Hepatocyte (in vitro differentiated cells): ENCODE data around the gene PKP3.

Experiments used
- EZH2 ChIP-seq: fragments of 200-600 bp; sonication (generic); IDR thresholded peaks from 2 replicates; pipeline ENCODE4 v1.6.1; 2016; ENCODE audit warnings: antibody characterized with exemption, mild to moderate bottlenecking, borderline replicate concordance
- EZH2phosphoT487 ChIP-seq: fragments of 200-600 bp; sonication (generic); IDR thresholded peaks from one replicate; pipeline ENCODE4 v1.6.1; 2018; ENCODE audit warnings: antibody characterized with exemption, mild to moderate bottlenecking, low read depth, moderate library complexity; ENCODE audit not compliant: unreplicated experiment, severe bottlenecking
- TF ChIP-seq, protein P1 (sequence below): fragments of 200-600 bp; sonication (generic); IDR thresholded peaks from 2 replicates; pipeline ENCODE4 v1.5.1; 2016; ENCODE audit warnings: antibody characterized with exemption, mild to moderate bottlenecking; ENCODE audit not compliant: poor library complexity

DNA sequence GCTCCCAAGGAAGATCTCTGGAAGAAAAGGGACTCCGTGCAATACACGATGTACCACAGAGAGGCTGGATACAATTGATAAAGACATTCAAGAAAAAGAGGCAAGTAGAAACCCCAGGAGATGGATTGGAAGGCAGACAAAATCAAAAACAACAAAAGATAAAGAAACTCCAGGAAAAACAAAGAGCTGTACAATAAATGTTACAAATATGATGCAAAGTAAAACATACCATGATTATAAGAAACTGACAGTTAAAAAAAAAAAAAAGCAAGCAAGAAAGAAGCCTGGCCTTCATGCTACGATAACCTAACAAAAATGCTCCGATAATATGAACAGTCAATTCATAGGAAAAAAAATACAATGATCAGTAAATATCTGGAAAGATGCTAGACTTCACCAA, 31.3 kb downstream of the PKP3 start:
- no peak for TF ChIP-seq EZH2
- TF ChIP-seq, protein P1, sequence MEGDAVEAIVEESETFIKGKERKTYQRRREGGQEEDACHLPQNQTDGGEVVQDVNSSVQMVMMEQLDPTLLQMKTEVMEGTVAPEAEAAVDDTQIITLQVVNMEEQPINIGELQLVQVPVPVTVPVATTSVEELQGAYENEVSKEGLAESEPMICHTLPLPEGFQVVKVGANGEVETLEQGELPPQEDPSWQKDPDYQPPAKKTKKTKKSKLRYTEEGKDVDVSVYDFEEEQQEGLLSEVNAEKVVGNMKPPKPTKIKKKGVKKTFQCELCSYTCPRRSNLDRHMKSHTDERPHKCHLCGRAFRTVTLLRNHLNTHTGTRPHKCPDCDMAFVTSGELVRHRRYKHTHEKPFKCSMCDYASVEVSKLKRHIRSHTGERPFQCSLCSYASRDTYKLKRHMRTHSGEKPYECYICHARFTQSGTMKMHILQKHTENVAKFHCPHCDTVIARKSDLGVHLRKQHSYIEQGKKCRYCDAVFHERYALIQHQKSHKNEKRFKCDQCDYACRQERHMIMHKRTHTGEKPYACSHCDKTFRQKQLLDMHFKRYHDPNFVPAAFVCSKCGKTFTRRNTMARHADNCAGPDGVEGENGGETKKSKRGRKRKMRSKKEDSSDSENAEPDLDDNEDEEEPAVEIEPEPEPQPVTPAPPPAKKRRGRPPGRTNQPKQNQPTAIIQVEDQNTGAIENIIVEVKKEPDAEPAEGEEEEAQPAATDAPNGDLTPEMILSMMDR: no peak
- no peak for TF ChIP-seq EZH2phosphoT487
